OCI-LY3 (cell line): ENCODE results near the gene GPT2.
"Not testable (repeated sequence)": the region's sequence is repeated elsewhere in the genome, so short reads cannot be mapped to it uniquely, and the experiment has no call there.

Experiments
- H2AFZ ChIP-seq: fragments of 200-600, 300-600 bp; shearing (Covaris generic); 2 replicates; pipeline ENCODE4 v1.6.0; 2014; ENCODE audit warnings: antibody characterized with exemption, low read depth, low read length
- H3K27ac ChIP-seq: fragments of 200-600, 300-600 bp; sonication (generic); 2 replicates; pipeline ENCODE4 v1.5.1; 2014; ENCODE audit warnings: mild to moderate bottlenecking, low read length, moderate library complexity, mixed read lengths
- H3K27me3 ChIP-seq: fragments of 200-600, 300-600 bp; sonication (generic); 2 replicates; pipeline ENCODE4 v1.6.1; 2014; ENCODE audit warnings: low read depth, low read length, mixed read lengths
- H3K36me3 ChIP-seq: fragments of 200-600, 300-600 bp; sonication (generic); replicated peaks from 2 replicates; pipeline ENCODE3; 2014; ENCODE audit warnings: low read depth, low read length, mixed read lengths
- H3K4me1 ChIP-seq: fragments of 300-600, 200-600 bp; sonication (generic); 2 replicates; pipeline ENCODE4 v1.6.1; 2014; ENCODE audit warnings: low read length, mixed read lengths
- H3K4me2 ChIP-seq: fragments of 200-600, 300-600 bp; sonication (generic); 2 replicates; pipeline ENCODE4 v1.6.1; 2014; ENCODE audit warnings: low read length, mixed read lengths
- H3K4me3 ChIP-seq: fragments of 300-600, 200-600 bp; sonication (generic); 2 replicates; pipeline ENCODE4 v1.5.1; 2014; ENCODE audit warnings: antibody characterized with exemption, mild to moderate bottlenecking, low read length, moderate library complexity
- H3K79me2 ChIP-seq: fragments of 300-600, 200-600 bp; shearing (Covaris generic); 2 replicates; pipeline ENCODE4 v1.6.1; 2014; ENCODE audit warnings: mild to moderate bottlenecking, low read length, mixed read lengths
- H3K9ac ChIP-seq: fragments of 300-600, 200-600 bp; shearing (Covaris generic); 2 replicates; pipeline ENCODE4 v1.6.0; 2014; ENCODE audit warnings: mild to moderate bottlenecking, low read length, moderate library complexity
- H3K9me3 ChIP-seq: fragments of 200-600, 300-600 bp; shearing (Covaris generic); 2 replicates; pipeline ENCODE4 v1.6.1; 2014; ENCODE audit warnings: low read length, mixed read lengths; ENCODE audit not compliant: insufficient read depth
- H4K20me1 ChIP-seq: fragments of 200-600, 300-600 bp; sonication (generic); 2 replicates; pipeline ENCODE4 v1.6.1; 2016; ENCODE audit warnings: low read length, mixed read lengths; ENCODE audit not compliant: insufficient read depth
- CTCF ChIP-seq: fragments of 200-600, 300-600 bp; sonication (generic); IDR thresholded peaks from 2 replicates; pipeline ENCODE4 v1.5.1; 2014; ENCODE audit warnings: antibody characterized with exemption, low read length, low read depth
- EZH2phosphoT487 ChIP-seq: fragments of 200-600 bp; shearing (Covaris generic); IDR thresholded peaks from 2 replicates; pipeline ENCODE4 v1.6.1; 2018; ENCODE audit warnings: antibody characterized with exemption, mixed run types, low read depth

Gene GPT2

GRCh38 chr16:46858151-46858550 lies 26.0 kb upstream of the GPT2 start:
- Histone ChIP-seq H3K9me3 (no peaks in the 10 kb centered on the region), H3K4me1 (no peaks in the 10 kb centered on the region), H4K20me1 (no peaks in the 10 kb centered on the region), H2AFZ (no peak overlapping the region), H3K9ac (no peak overlapping the region), H3K4me3 (no peak overlapping the region), H3K4me2 (no peak overlapping the region), H3K36me3 (no peaks in the 10 kb centered on the region), H3K27ac (no peak overlapping the region), H3K79me2 (no peaks in the 10 kb centered on the region), H3K27me3 (no peaks in the 10 kb centered on the region)
- TF ChIP-seq EZH2phosphoT487 (no peak), CTCF (no peak)

- Histone ChIP-seq H3K79me2 (no peaks in the 10 kb centered on the region), H3K27ac (no peak overlapping the region), H3K4me1 (peaks cover 6% of the 10 kb centered on the region; the same call in 1 of the 2 replicates), H3K4me3 (no peak overlapping the region), H3K9ac (no peak overlapping the region), H2AFZ (no peak overlapping the region), H4K20me1 (no peaks in the 10 kb centered on the region), H3K36me3 (no peaks in the 10 kb centered on the region), H3K27me3 (no peaks in the 10 kb centered on the region), H3K9me3 (no peaks in the 10 kb centered on the region), H3K4me2 (no peak overlapping the region)
- TF ChIP-seq EZH2phosphoT487: no peak
- no peak for TF ChIP-seq CTCF
Observed at GRCh38 chr16:46859719-46860152, 24.4 kb upstream of the GPT2 start.

- Histone ChIP-seq H3K9me3 (no peaks in the 10 kb centered on the region), H2AFZ (no peak overlapping the region), H3K4me2 (no peak overlapping the region), H3K27me3 (no peaks in the 10 kb centered on the region), H3K27ac (no peak overlapping the region), H4K20me1 (no peaks in the 10 kb centered on the region), H3K9ac (no peak overlapping the region), H3K36me3 (no peaks in the 10 kb centered on the region), H3K79me2 (no peaks in the 10 kb centered on the region), H3K4me1 (peaks cover 6% of the 10 kb centered on the region; the same call in 1 of the 2 replicates), H3K4me3 (no peak overlapping the region)
- TF ChIP-seq EZH2phosphoT487: no peak
- TF ChIP-seq CTCF: no peak
Observed at GRCh38 chr16:46862555-46863447, 21.4 kb upstream of the GPT2 start.

GRCh38 chr16:46866286-46866685 lies 17.9 kb upstream of the GPT2 start:
- TF ChIP-seq CTCF: no peak
- TF ChIP-seq EZH2phosphoT487: no peak
- Histone ChIP-seq H2AFZ (no peak overlapping the region), H3K27ac (no peak overlapping the region), H4K20me1 (no peaks in the 10 kb centered on the region), H3K9ac (no peak overlapping the region), H3K36me3 (no peaks in the 10 kb centered on the region), H3K9me3 (no peaks in the 10 kb centered on the region), H3K27me3 (no peaks in the 10 kb centered on the region), H3K4me1 (peaks cover 6% of the 10 kb centered on the region; the same call in 1 of the 2 replicates), H3K79me2 (no peaks in the 10 kb centered on the region), H3K4me2 (no peak overlapping the region), H3K4me3 (no peak overlapping the region)

GRCh38 chr16:46867486-46867885 lies 16.7 kb upstream of the GPT2 start:
- H3K27me3 ChIP-seq, H3K9ac ChIP-seq, H3K4me3 ChIP-seq, H3K4me2 ChIP-seq, H2AFZ ChIP-seq, H3K79me2 ChIP-seq, H4K20me1 ChIP-seq, H3K9me3 ChIP-seq, H3K36me3 ChIP-seq, H3K27ac ChIP-seq, H3K4me1 ChIP-seq: not testable (repeated sequence)

GRCh38 chr16:46868891-46869290 lies 15.3 kb upstream of the GPT2 start:
- H3K79me2 ChIP-seq, H2AFZ ChIP-seq, H3K27me3 ChIP-seq, H3K4me1 ChIP-seq, H3K4me2 ChIP-seq, H4K20me1 ChIP-seq, H3K9me3 ChIP-seq, H3K4me3 ChIP-seq, H3K27ac ChIP-seq, H3K9ac ChIP-seq, H3K36me3 ChIP-seq: not testable (repeated sequence)
